OCI-LY1 (cell line): Measurements from ENCODE around the gene EPHX1.

ENCODE experiments used
- H2AFZ ChIP-seq: fragments of 200-600 bp; sonication (generic), shearing (Covaris generic); 2 replicates; pipeline ENCODE4 v1.6.0; 2014; ENCODE audit warnings: antibody characterized with exemption, mild to moderate bottlenecking, low read length
- H3F3A ChIP-seq: fragments of 200-600 bp; sonication (generic), shearing (Covaris generic); 2 replicates; pipeline ENCODE4 v1.6.0; 2014; ENCODE audit warnings: mild to moderate bottlenecking, antibody characterized with exemption, low read length, moderate library complexity; ENCODE audit not compliant: insufficient read depth
- H3K27ac ChIP-seq: fragments of 200-600 bp; sonication (generic); 2 replicates; pipeline ENCODE4 v1.5.1; 2014; ENCODE audit warnings: low read length, mixed run types, mild to moderate bottlenecking, low read depth; ENCODE audit not compliant: poor library complexity, severe bottlenecking
- H3K27me3 ChIP-seq: fragments of 200-600 bp; sonication (generic); 2 replicates; pipeline ENCODE4 v1.6.0; 2014; ENCODE audit warnings: antibody characterized with exemption, mild to moderate bottlenecking, low read length, moderate library complexity; ENCODE audit not compliant: insufficient read depth
- H3K36me3 ChIP-seq: fragments of 200-600 bp; sonication (generic); 2 replicates; pipeline ENCODE4 v1.6.1; 2014; ENCODE audit warnings: mild to moderate bottlenecking, antibody characterized with exemption, low read length, moderate library complexity, mixed read lengths; ENCODE audit not compliant: insufficient read depth
- H3K4me1 ChIP-seq: fragments of 200-600 bp; sonication (generic); 2 replicates; pipeline ENCODE4 v1.5.1; 2014; ENCODE audit warnings: mild to moderate bottlenecking, low read length, moderate library complexity; ENCODE audit not compliant: insufficient read depth, severe bottlenecking
- H3K4me2 ChIP-seq: fragments of 200-600 bp; sonication (generic), shearing (Covaris generic); 2 replicates; pipeline ENCODE4 v1.6.1; 2014; ENCODE audit warnings: low read length
- H3K4me3 ChIP-seq: fragments of 200-600 bp; sonication (generic); 2 replicates; pipeline ENCODE4 v1.5.1; 2014; ENCODE audit warnings: low read length, low read depth, mild to moderate bottlenecking, mixed read lengths; ENCODE audit not compliant: poor library complexity, severe bottlenecking
- H3K79me2 ChIP-seq: fragments of 200-600 bp; shearing (Covaris generic); 2 replicates; pipeline ENCODE4 v1.6.1; 2016; ENCODE audit warnings: mixed run types, low read length, mixed read lengths; ENCODE audit not compliant: insufficient read depth
- H3K9ac ChIP-seq: fragments of 200-600 bp; sonication (generic), shearing (Covaris generic); 2 replicates; pipeline ENCODE4 v1.6.1; 2014; ENCODE audit warnings: mild to moderate bottlenecking, low read length, mixed read lengths
- H3K9me2 ChIP-seq: fragments of 200-600 bp; sonication (generic), shearing (Covaris generic); 2 replicates; pipeline ENCODE4 v1.6.1; 2014; ENCODE audit warnings: low read depth, mild to moderate bottlenecking, low read length, mixed read lengths
- H3K9me3 ChIP-seq: fragments of 200-600 bp; shearing (Covaris generic); 2 replicates; pipeline ENCODE4 v1.6.1; 2014; ENCODE audit warnings: low read length, mixed read lengths
- H4K20me1 ChIP-seq: fragments of 200-600 bp; sonication (generic), shearing (Covaris generic); 2 replicates; pipeline ENCODE4 v1.6.0; 2016; ENCODE audit warnings: mild to moderate bottlenecking, low read length; ENCODE audit not compliant: insufficient read depth
- CTCF ChIP-seq: fragments of 200-600 bp; sonication (generic), shearing (Covaris generic); IDR thresholded peaks from 2 replicates; pipeline ENCODE4 v1.5.1; 2017; ENCODE audit warnings: mild to moderate bottlenecking, antibody characterized with exemption, low read length, moderate library complexity, mixed read lengths
- EZH2 ChIP-seq: fragments of 200-600 bp; sonication (generic), shearing (Covaris generic); IDR thresholded peaks from 2 replicates; pipeline ENCODE4 v1.8.0; 2017; ENCODE audit warnings: borderline replicate concordance, mixed run types, mild to moderate bottlenecking, antibody characterized with exemption, low read length, moderate library complexity, mixed read lengths

The EPHX1 gene

GRCh38 chr1:225862581-225862950 lies 52.6 kb downstream of the EPHX1 start:
- H2AFZ ChIP-seq = no peak overlapping the region
- no peaks in the 10 kb centered on the region for H3K79me2 ChIP-seq
- H3K9me2 ChIP-seq = no peaks in the 10 kb centered on the region
- peaks cover 15% of the 10 kb centered on the region; the same call in 1 of the 2 replicates for H3K36me3 ChIP-seq
- H3K4me1 ChIP-seq = peaks cover 11% of the 10 kb centered on the region
- H3K4me3 ChIP-seq = no peak overlapping the region
- no peak overlapping the region for H3K9ac ChIP-seq
- TF ChIP-seq CTCF = no peak
- TF ChIP-seq EZH2 = no peak
- no peaks in the 10 kb centered on the region for H3K27me3 ChIP-seq
- no peaks in the 10 kb centered on the region for H3K9me3 ChIP-seq
- H3K4me2 ChIP-seq = no peak overlapping the region
- no peaks in the 10 kb centered on the region for H3F3A ChIP-seq
- H4K20me1 ChIP-seq = no peaks in the 10 kb centered on the region
- no peak overlapping the region for H3K27ac ChIP-seq

GRCh38 chr1:225863167-225863566 lies 53.2 kb downstream of the EPHX1 start:
- no peak overlapping the region for H3K9ac ChIP-seq
- no peaks in the 10 kb centered on the region for H3K9me2 ChIP-seq
- H3K9me3 ChIP-seq = no peaks in the 10 kb centered on the region
- no peak overlapping the region for H3K4me2 ChIP-seq
- H4K20me1 ChIP-seq = no peaks in the 10 kb centered on the region
- peaks cover 11% of the 10 kb centered on the region for H3K4me1 ChIP-seq
- no peak overlapping the region for H3K4me3 ChIP-seq
- peaks cover 21% of the 10 kb centered on the region; the same call in 1 of the 2 replicates for H3K36me3 ChIP-seq
- H3K27me3 ChIP-seq = no peaks in the 10 kb centered on the region
- no peaks in the 10 kb centered on the region for H3K79me2 ChIP-seq
- TF ChIP-seq EZH2 (no peak), CTCF (no peak)
- no peak overlapping the region for H2AFZ ChIP-seq
- H3F3A ChIP-seq = no peaks in the 10 kb centered on the region
- no peak overlapping the region for H3K27ac ChIP-seq

- peaks cover 11% of the 10 kb centered on the region for H3K4me1 ChIP-seq
- H3K9me2 ChIP-seq = no peaks in the 10 kb centered on the region
- no peak overlapping the region for H3K4me3 ChIP-seq
- no peak overlapping the region for H3K27ac ChIP-seq
- no peaks in the 10 kb centered on the region for H3K9me3 ChIP-seq
- TF ChIP-seq EZH2 (no peak), CTCF (no peak)
- peaks cover 22% of the 10 kb centered on the region; the same call in 1 of the 2 replicates for H3K36me3 ChIP-seq
- no peaks in the 10 kb centered on the region for H3F3A ChIP-seq
- H4K20me1 ChIP-seq = no peaks in the 10 kb centered on the region
- H3K9ac ChIP-seq = no peak overlapping the region
- H3K79me2 ChIP-seq = no peaks in the 10 kb centered on the region
- H3K4me2 ChIP-seq = no peak overlapping the region
- no peak overlapping the region for H2AFZ ChIP-seq
- no peaks in the 10 kb centered on the region for H3K27me3 ChIP-seq
These were observed 55.6 kb downstream of the EPHX1 start for GRCh38 chr1:225865514-225865913.
